Measurements from ENCODE around the gene SMIM43.
"Not testable (repeated sequence)": the region's sequence is repeated elsewhere in the genome, so short reads cannot be mapped to it uniquely, and the experiment has no call there.

Gene SMIM43

GRCh38 chr4:121734571-121734970 lies 30.4 kb downstream of the SMIM43 start:
- Mint-ChIP-seq H3K9me3 (ENCODE audit: low read depth) (no peaks in the 10 kb centered on the region), H3K4me3 (no peak overlapping the region), H3K27ac (no peak overlapping the region), H3K27me3 (no peaks in the 10 kb centered on the region), H3K36me3 (no peaks in the 10 kb centered on the region), H3K4me1 (ENCODE audit: low read depth) (no peaks in the 10 kb centered on the region)

- Mint-ChIP-seq H3K4me3 (no peak overlapping the region), H3K27ac (no peak overlapping the region), H3K4me1 (ENCODE audit: low read depth) (no peaks in the 10 kb centered on the region), H3K27me3 (no peaks in the 10 kb centered on the region), H3K36me3 (no peaks in the 10 kb centered on the region), H3K9me3 (ENCODE audit: low read depth) (no peaks in the 10 kb centered on the region)
Observed at GRCh38 chr4:121733942-121734341, 31.0 kb downstream of the SMIM43 start.

GRCh38 chr4:121729753-121730152 lies 35.2 kb downstream of the SMIM43 start:
- H3K9me3 Mint-ChIP-seq (ENCODE audit: low read depth); H3K4me3 Mint-ChIP-seq; H3K27me3 Mint-ChIP-seq; H3K4me1 Mint-ChIP-seq (ENCODE audit: low read depth); H3K36me3 Mint-ChIP-seq; H3K27ac Mint-ChIP-seq: not testable (repeated sequence)

GRCh38 chr4:121728798-121729226 lies 36.2 kb downstream of the SMIM43 start:
- Mint-ChIP-seq H3K4me1 (ENCODE audit: low read depth) (no peaks in the 10 kb centered on the region), H3K4me3 (no peak overlapping the region), H3K27ac (no peak overlapping the region), H3K27me3 (no peaks in the 10 kb centered on the region), H3K9me3 (ENCODE audit: low read depth) (no peaks in the 10 kb centered on the region), H3K36me3 (no peaks in the 10 kb centered on the region)

GRCh38 chr4:121728066-121728465 lies 36.9 kb downstream of the SMIM43 start:
- Mint-ChIP-seq H3K36me3 (no peaks in the 10 kb centered on the region), H3K27ac (no peak overlapping the region), H3K4me3 (no peak overlapping the region), H3K9me3 (ENCODE audit: low read depth) (no peaks in the 10 kb centered on the region), H3K4me1 (ENCODE audit: low read depth) (no peaks in the 10 kb centered on the region), H3K27me3 (no peaks in the 10 kb centered on the region)

- Mint-ChIP-seq H3K36me3 (no peaks in the 10 kb centered on the region), H3K27ac (no peak overlapping the region), H3K4me1 (ENCODE audit: low read depth) (no peaks in the 10 kb centered on the region), H3K27me3 (no peaks in the 10 kb centered on the region), H3K4me3 (no peak overlapping the region), H3K9me3 (ENCODE audit: low read depth) (no peaks in the 10 kb centered on the region)
Observed at GRCh38 chr4:121726642-121727268, 38.2 kb downstream of the SMIM43 start.

- no peak overlapping the region for H3K27ac Mint-ChIP-seq
- H3K27me3 Mint-ChIP-seq = no peaks in the 10 kb centered on the region
- no peaks in the 10 kb centered on the region for H3K36me3 Mint-ChIP-seq
- no peak overlapping the region for H3K4me3 Mint-ChIP-seq
- H3K4me1 Mint-ChIP-seq (ENCODE audit: low read depth) = no peaks in the 10 kb centered on the region
- H3K9me3 Mint-ChIP-seq (ENCODE audit: low read depth) = no peaks in the 10 kb centered on the region
Observed at GRCh38 chr4:121724671-121725070, 40.3 kb downstream of the SMIM43 start.

- Mint-ChIP-seq H3K36me3 (no peaks in the 10 kb centered on the region), H3K4me3 (no peak overlapping the region), H3K27ac (no peak overlapping the region), H3K27me3 (peaks cover under 1% of the 10 kb centered on the region), H3K9me3 (ENCODE audit: low read depth) (no peaks in the 10 kb centered on the region), H3K4me1 (ENCODE audit: low read depth) (no peaks in the 10 kb centered on the region)
Observed at GRCh38 chr4:121721700-121722099, 43.3 kb downstream of the SMIM43 start.

- Mint-ChIP-seq H3K27ac (no peak overlapping the region), H3K36me3 (no peaks in the 10 kb centered on the region), H3K9me3 (ENCODE audit: low read depth) (no peaks in the 10 kb centered on the region), H3K27me3 (peaks cover 6% of the 10 kb centered on the region), H3K4me3 (no peak overlapping the region), H3K4me1 (ENCODE audit: low read depth) (no peaks in the 10 kb centered on the region)
Observed at GRCh38 chr4:121720109-121720508, 44.9 kb downstream of the SMIM43 start.

GRCh38 chr4:121717680-121718237 lies 47.2 kb downstream of the SMIM43 start:
- Mint-ChIP-seq H3K27ac (no peak overlapping the region), H3K4me3 (no peak overlapping the region), H3K9me3 (ENCODE audit: low read depth) (no peaks in the 10 kb centered on the region), H3K27me3 (peaks cover 11% of the 10 kb centered on the region), H3K36me3 (no peaks in the 10 kb centered on the region), H3K4me1 (ENCODE audit: low read depth) (no peaks in the 10 kb centered on the region)

GRCh38 chr4:121714548-121714947 lies 50.4 kb downstream of the SMIM43 start:
- Mint-ChIP-seq H3K4me3 (no peak overlapping the region), H3K27ac (no peak overlapping the region), H3K4me1 (ENCODE audit: low read depth) (peaks cover 8% of the 10 kb centered on the region), H3K36me3 (no peaks in the 10 kb centered on the region), H3K9me3 (ENCODE audit: low read depth) (no peaks in the 10 kb centered on the region), H3K27me3 (peaks cover 27% of the 10 kb centered on the region)

GRCh38 chr4:121712783-121713182 lies 52.2 kb downstream of the SMIM43 start:
- peaks cover 8% of the 10 kb centered on the region for H3K4me1 Mint-ChIP-seq (ENCODE audit: low read depth)
- H3K27me3 Mint-ChIP-seq = peaks cover 33% of the 10 kb centered on the region
- H3K36me3 Mint-ChIP-seq = no peaks in the 10 kb centered on the region
- no peak overlapping the region for H3K27ac Mint-ChIP-seq
- no peak overlapping the region for H3K4me3 Mint-ChIP-seq
- H3K9me3 Mint-ChIP-seq (ENCODE audit: low read depth) = no peaks in the 10 kb centered on the region

- Mint-ChIP-seq H3K4me3 (no peak overlapping the region), H3K27me3 (peaks cover 33% of the 10 kb centered on the region), H3K36me3 (no peaks in the 10 kb centered on the region), H3K27ac (no peak overlapping the region), H3K9me3 (ENCODE audit: low read depth) (no peaks in the 10 kb centered on the region), H3K4me1 (ENCODE audit: low read depth) (peaks cover 12% of the 10 kb centered on the region)
Observed at GRCh38 chr4:121712001-121712651, 52.8 kb downstream of the SMIM43 start.

- H3K36me3 Mint-ChIP-seq = no peaks in the 10 kb centered on the region
- H3K9me3 Mint-ChIP-seq (ENCODE audit: low read depth) = no peaks in the 10 kb centered on the region
- no peak overlapping the region for H3K4me3 Mint-ChIP-seq
- peaks cover 33% of the 10 kb centered on the region for H3K27me3 Mint-ChIP-seq
- H3K4me1 Mint-ChIP-seq (ENCODE audit: low read depth) = peaks cover 18% of the 10 kb centered on the region
- H3K27ac Mint-ChIP-seq = no peak overlapping the region
Observed at GRCh38 chr4:121711263-121712000, 53.5 kb downstream of the SMIM43 start.

GRCh38 chr4:121709766-121710405 lies 55.1 kb downstream of the SMIM43 start:
- peaks cover 20% of the 10 kb centered on the region for H3K4me1 Mint-ChIP-seq (ENCODE audit: low read depth)
- H3K27me3 Mint-ChIP-seq = peaks cover 31% of the 10 kb centered on the region
- H3K36me3 Mint-ChIP-seq = no peaks in the 10 kb centered on the region
- H3K4me3 Mint-ChIP-seq = no peak overlapping the region
- H3K9me3 Mint-ChIP-seq (ENCODE audit: low read depth) = no peaks in the 10 kb centered on the region
- H3K27ac Mint-ChIP-seq = no peak overlapping the region
